SW480 (cell line): ENCODE results near the gene BABAM2.
"Not testable (repeated sequence)": the region's sequence is repeated elsewhere in the genome, so short reads cannot be mapped to it uniquely, and the experiment has no call there.

Source experiments
- DNase-seq: peaks from one replicate; pipeline ENCODE4 v3.0.0-alpha.2; 2016; ENCODE audit warnings: low spot score

The BABAM2 gene

GRCh38 chr2:28360718-28361293 is 470.3 kb downstream of the BABAM2 start:
- peak; percentile 41 for DNase-seq

GRCh38 chr2:28361991-28362710 is 471.6 kb downstream of the BABAM2 start:
- no peak for DNase-seq

- DNase-seq, result no peak
Observed at GRCh38 chr2:28362991-28363521, 472.5 kb downstream of the BABAM2 start.

- DNase-seq, result no peak
Observed at GRCh38 chr2:28363686-28364280, 473.3 kb downstream of the BABAM2 start.

GRCh38 chr2:28364610-28365009 is 474.1 kb downstream of the BABAM2 start:
- no peak for DNase-seq

GRCh38 chr2:28365158-28365557 is 474.6 kb downstream of the BABAM2 start:
- DNase-seq, result no peak

GRCh38 chr2:28366149-28366495 is 475.6 kb downstream of the BABAM2 start:
- no peak for DNase-seq

GRCh38 chr2:28366496-28367282 is 476.2 kb downstream of the BABAM2 start:
- no peak for DNase-seq

- no peak for DNase-seq
Observed at GRCh38 chr2:28367667-28368356, 477.3 kb downstream of the BABAM2 start.

- DNase-seq, result no peak
Observed at GRCh38 chr2:28368357-28368798, 477.8 kb downstream of the BABAM2 start.

GRCh38 chr2:28369358-28369757 is 478.8 kb downstream of the BABAM2 start:
- no peak for DNase-seq

GRCh38 chr2:28370354-28370753 is 479.8 kb downstream of the BABAM2 start:
- no peak for DNase-seq

- DNase-seq, result not testable (repeated sequence)
Observed at GRCh38 chr2:28371728-28372127, 481.2 kb downstream of the BABAM2 start.

- DNase-seq, result no peak
Observed at GRCh38 chr2:28373854-28374253, 483.3 kb downstream of the BABAM2 start.

- no peak for DNase-seq
Observed at GRCh38 chr2:28374331-28374730, 483.8 kb downstream of the BABAM2 start.

GRCh38 chr2:28375236-28375635 is 484.7 kb downstream of the BABAM2 start:
- no peak for DNase-seq

- peak; percentile 63 for DNase-seq
Observed at GRCh38 chr2:28375742-28376631, 485.5 kb downstream of the BABAM2 start.

- DNase-seq, result peak; percentile 67
Observed at GRCh38 chr2:28377195-28377816, 486.8 kb downstream of the BABAM2 start.

- peak; percentile 89 for DNase-seq
Observed at GRCh38 chr2:28377984-28378678, 487.6 kb downstream of the BABAM2 start.
